HL-60 (cell line): ENCODE results near the gene PIP5K1B.

Experiments
- GABPA ChIP-seq: IDR thresholded peaks from 2 replicates; pipeline ENCODE4 v1.6.1; 2012; ENCODE audit warnings: low read depth
- POLR2AphosphoS5 ChIP-seq: IDR thresholded peaks from 2 replicates; pipeline ENCODE4 v1.6.1; 2012; ENCODE audit warnings: low read depth
- SPI1 ChIP-seq: IDR thresholded peaks from 2 replicates; pipeline ENCODE4 v1.6.1; 2012; ENCODE audit warnings: low read depth, mild to moderate bottlenecking, borderline replicate concordance
- TF ChIP-seq, protein P1 (sequence below): IDR thresholded peaks from one replicate; pipeline ENCODE4 v1.5.1; 2011; ENCODE audit warnings: low read length, control low read depth, inconsistent platforms; ENCODE audit not compliant: insufficient read depth
- TF ChIP-seq, protein P2 (sequence below): IDR thresholded peaks from 2 replicates; pipeline ENCODE4 v1.6.1; 2012; ENCODE audit warnings: low read depth; ENCODE audit not compliant: insufficient replicate concordance

DNA sequence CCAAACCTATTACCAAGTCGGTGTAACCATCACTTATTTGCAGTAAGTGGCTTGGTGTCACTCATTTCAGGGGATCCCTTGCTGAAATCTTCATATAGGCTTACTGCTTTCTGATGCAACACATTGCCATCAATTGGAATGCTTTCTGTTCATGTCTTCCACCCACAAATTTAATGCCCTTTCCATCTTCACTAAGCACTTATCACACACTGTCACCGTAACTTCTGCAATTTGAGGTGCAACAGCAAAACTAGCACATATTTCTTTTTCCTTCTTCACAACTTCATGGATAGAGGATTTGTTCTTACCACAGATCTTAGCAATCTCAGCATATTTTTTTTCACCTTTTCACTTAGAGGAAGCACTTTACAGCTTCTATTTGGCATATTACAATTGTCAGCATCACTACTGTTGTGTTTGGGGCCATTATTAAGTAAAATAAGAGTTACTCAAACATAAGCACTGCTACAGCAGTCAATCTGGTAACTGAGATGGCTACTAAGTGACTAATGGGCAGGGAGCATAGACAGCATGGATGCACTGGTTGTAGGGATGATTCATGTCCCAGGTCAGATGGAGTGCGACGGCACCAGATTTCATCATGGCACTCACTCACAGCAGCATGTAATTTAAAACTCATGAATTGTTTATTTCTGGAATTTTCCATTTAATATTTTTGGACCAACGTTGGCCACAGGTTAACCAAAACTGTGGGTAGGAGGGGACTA, 70.1 kb downstream of the PIP5K1B start:
- TF ChIP-seq, protein P1, sequence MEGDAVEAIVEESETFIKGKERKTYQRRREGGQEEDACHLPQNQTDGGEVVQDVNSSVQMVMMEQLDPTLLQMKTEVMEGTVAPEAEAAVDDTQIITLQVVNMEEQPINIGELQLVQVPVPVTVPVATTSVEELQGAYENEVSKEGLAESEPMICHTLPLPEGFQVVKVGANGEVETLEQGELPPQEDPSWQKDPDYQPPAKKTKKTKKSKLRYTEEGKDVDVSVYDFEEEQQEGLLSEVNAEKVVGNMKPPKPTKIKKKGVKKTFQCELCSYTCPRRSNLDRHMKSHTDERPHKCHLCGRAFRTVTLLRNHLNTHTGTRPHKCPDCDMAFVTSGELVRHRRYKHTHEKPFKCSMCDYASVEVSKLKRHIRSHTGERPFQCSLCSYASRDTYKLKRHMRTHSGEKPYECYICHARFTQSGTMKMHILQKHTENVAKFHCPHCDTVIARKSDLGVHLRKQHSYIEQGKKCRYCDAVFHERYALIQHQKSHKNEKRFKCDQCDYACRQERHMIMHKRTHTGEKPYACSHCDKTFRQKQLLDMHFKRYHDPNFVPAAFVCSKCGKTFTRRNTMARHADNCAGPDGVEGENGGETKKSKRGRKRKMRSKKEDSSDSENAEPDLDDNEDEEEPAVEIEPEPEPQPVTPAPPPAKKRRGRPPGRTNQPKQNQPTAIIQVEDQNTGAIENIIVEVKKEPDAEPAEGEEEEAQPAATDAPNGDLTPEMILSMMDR: no peak
- TF ChIP-seq GABPA (no peak), POLR2AphosphoS5 (no peak), SPI1 (no peak)
- TF ChIP-seq, protein P2, sequence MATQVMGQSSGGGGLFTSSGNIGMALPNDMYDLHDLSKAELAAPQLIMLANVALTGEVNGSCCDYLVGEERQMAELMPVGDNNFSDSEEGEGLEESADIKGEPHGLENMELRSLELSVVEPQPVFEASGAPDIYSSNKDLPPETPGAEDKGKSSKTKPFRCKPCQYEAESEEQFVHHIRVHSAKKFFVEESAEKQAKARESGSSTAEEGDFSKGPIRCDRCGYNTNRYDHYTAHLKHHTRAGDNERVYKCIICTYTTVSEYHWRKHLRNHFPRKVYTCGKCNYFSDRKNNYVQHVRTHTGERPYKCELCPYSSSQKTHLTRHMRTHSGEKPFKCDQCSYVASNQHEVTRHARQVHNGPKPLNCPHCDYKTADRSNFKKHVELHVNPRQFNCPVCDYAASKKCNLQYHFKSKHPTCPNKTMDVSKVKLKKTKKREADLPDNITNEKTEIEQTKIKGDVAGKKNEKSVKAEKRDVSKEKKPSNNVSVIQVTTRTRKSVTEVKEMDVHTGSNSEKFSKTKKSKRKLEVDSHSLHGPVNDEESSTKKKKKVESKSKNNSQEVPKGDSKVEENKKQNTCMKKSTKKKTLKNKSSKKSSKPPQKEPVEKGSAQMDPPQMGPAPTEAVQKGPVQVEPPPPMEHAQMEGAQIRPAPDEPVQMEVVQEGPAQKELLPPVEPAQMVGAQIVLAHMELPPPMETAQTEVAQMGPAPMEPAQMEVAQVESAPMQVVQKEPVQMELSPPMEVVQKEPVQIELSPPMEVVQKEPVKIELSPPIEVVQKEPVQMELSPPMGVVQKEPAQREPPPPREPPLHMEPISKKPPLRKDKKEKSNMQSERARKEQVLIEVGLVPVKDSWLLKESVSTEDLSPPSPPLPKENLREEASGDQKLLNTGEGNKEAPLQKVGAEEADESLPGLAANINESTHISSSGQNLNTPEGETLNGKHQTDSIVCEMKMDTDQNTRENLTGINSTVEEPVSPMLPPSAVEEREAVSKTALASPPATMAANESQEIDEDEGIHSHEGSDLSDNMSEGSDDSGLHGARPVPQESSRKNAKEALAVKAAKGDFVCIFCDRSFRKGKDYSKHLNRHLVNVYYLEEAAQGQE: no peak
